GM23248 (cell line): Measurements from ENCODE around the gene IGF2BP2.

Experiments
- EZH2 ChIP-seq: fragments of 200-600 bp; sonication (generic); IDR thresholded peaks from 2 replicates; pipeline ENCODE4 v1.6.1; 2018; ENCODE audit warnings: antibody characterized with exemption, mild to moderate bottlenecking; ENCODE audit not compliant: insufficient read depth, poor library complexity, severe bottlenecking
- EZH2phosphoT487 ChIP-seq: fragments of 200-600 bp; sonication (generic); IDR thresholded peaks from 2 replicates; pipeline ENCODE4 v1.6.1; 2018; ENCODE audit warnings: antibody characterized with exemption, moderate library complexity, mild to moderate bottlenecking, low read depth; ENCODE audit not compliant: insufficient read depth

DNA sequence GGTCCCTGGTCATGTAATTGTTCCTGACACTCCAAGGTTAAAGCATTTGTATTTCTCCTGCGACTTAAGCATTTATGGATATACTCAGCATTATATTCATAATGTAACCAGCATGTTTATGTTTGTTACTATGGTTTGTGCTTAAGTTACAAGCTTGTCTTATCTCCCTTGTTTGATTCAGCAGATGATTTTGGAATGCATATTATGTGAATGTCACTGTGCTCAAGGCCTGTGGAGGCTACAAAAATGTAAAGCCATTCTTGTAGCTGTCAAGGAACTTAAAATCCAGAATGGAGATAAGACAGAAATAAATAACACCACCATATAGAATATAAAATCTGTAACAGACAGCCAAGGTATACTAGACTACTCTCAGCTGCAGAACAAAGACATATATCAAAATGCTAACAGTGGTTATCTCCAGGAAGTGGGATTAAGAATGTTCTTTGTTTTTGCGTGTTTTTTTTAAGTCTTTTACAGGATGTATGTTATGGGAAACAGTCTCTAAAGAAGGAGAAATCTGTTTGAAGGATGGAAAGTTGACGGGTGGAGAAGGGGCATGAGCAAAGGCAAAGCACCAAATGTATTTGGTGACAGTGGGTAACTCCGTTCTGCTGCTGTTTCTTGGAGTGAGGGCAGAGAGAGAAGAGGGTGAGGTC, 61.4 kb downstream of the IGF2BP2 start:
- TF ChIP-seq EZH2 = no peak
- no peak for TF ChIP-seq EZH2phosphoT487
